Measurements from ENCODE around the gene AGAP1. TPM values are rescaled to one million over a fixed set of nuclear protein-coding genes. Genes with fewer than 3 reads are reported as not detected.

Gene AGAP1
- total RNA-seq, 1 donor from 2014 or later: 6.5 TPM

DNA sequence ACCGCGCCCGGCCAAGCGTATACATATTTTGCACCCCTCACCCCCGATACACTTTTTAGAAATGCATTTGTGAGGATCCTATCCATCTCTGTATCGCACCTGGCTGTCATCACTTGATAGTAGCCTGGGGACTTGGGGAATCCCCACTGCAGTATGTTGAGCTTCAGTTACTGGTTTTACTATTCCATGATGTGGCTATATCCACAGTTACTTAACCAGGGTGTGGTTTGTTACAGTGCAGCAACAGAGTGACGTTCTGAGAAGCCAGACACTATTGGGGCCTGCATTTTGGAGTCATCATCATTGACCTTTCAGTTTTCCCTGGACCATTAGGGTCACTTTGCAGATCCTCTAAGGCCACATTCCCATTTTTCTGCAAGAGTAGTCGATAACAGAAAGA lies 212.7 kb downstream of the AGAP1 start:
- no peak for DNase-seq (ENCODE audit: low read depth, low spot score)

GRCh38 chr2:235707411-235708096 lies 213.7 kb downstream of the AGAP1 start:
- DNase-seq (ENCODE audit: low read depth, low spot score): no peak

- DNase-seq (ENCODE audit: low read depth, low spot score): no peak
These were observed 215.4 kb downstream of the AGAP1 start for GRCh38 chr2:235709124-235709813.

DNA sequence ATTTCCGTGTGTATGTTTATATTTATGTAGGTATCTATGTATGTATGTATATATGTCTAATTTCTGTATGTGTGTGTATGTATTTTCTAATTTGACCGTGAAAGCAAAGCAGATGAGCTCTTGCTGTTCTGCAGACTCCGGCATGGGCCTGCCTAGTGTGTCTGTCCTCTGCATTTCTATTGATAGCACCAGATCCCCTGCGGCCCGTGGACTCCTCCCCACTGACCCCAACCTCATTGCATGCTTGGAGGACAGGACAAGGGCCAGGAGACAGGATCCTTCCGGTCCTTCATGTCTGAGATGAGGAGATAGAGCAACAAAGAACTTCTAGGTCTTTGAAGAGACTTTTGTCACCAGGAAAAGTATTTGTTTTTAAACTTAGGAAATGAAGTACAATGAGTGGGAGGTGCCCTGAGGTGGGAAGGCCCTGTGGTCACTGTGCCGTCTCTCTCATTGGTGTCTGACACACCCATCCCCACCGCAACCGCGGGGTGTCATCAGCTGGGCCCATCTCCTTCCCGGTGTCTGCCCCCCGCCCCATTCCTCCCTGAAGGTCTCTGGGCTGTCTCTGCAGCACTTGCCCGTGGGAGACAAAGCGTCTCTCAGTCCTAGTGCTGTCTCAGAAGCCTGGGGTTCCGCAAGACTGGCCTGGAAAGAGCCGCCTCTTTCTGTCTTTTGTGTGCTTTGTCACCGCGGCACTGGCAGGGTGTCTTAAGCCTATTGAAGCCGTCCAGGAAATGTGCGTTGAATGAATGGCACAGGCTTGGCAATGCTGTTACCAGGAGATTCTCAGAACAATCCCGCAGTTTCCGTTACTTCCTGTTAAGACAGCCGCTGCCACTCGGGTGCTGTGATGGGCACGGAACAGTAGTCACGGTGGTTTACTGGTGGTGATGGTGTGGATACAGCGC lies 216.4 kb downstream of the AGAP1 start:
- no peak for DNase-seq (ENCODE audit: low read depth, low spot score)

DNA sequence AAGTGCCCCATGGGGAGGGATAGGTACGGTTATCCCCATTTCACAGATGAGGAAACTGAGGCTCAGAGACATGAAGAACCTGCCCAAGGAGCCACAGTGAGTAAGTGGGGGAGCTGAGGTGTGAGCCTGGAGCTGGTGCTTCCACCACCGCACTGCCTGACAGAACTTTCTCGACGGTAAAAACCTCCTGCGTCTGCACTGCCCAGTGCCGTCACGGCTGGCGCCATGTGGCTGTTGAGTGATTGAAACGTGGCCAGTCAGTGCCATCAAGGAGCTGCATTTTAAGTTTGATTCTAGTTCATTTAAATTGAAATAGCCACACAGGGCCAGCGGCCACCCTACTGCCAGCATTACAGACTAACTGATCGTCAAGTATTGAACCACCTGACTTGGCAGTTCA lies 217.1 kb downstream of the AGAP1 start:
- no peak for DNase-seq (ENCODE audit: low read depth, low spot score)

- DNase-seq (ENCODE audit: low read depth, low spot score): no peak
These were observed 217.7 kb downstream of the AGAP1 start for GRCh38 chr2:235711527-235711926.

DNA sequence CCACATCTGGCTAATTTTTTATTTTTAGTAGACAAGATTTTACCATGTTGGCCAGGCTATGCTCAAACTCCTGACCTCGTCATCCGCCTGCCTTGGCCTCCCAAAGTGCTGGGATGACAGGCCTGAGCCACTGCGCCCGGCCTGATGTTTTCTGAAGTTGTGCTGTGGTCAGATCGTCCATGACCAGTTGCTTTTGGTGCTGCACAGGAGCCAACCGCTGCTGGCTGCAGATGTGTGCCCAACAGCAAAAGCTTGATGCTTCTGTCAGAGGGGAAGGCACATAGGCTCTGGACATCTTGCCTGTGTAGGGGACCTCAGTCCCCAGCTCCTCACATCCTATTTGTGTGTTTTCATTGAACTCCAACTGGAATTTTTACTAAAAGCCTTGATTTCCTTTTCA lies 218.3 kb downstream of the AGAP1 start:
- no peak for DNase-seq (ENCODE audit: low read depth, low spot score)

DNA sequence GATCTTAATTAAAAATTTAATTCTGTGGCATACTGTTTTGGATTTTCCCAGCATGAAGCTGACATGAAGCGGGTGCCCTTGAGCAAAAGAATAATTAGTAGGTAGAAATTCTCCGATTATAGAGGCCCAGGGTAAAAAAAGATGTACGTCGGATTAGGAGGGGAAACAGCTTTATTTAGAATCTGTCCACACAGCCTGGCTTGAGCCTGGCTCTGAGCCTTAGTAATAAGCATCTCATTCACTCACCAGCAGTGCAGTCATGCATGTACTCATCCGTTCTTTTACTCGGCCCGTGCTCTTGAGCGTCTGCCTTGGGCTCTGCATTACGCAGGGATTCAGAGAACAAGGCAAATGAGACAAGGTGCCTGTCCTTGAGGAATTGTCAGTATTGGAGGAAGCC lies 219.3 kb downstream of the AGAP1 start:
- no peak for DNase-seq (ENCODE audit: low read depth, low spot score)

DNA sequence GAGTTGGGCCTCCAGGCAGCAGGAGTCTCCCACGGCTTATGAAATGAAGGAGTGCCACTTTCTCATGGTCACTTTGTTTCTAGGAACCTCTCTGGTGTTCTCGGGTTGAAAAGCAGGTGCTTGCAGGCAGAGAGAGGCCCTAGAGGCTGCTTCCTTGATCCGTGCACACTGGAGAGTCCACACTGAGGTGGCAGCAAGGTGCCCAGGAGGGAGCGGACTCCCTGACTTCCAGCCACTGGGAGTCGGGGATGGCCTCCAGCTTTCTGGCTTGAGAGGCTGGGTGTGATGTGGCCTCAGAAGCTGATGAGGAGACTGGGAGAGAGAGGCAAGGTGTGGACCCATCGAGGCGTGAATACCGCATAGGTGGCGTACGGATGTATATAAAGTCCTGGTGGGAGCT lies 221.8 kb downstream of the AGAP1 start:
- DNase-seq (ENCODE audit: low read depth, low spot score): no peak

DNA sequence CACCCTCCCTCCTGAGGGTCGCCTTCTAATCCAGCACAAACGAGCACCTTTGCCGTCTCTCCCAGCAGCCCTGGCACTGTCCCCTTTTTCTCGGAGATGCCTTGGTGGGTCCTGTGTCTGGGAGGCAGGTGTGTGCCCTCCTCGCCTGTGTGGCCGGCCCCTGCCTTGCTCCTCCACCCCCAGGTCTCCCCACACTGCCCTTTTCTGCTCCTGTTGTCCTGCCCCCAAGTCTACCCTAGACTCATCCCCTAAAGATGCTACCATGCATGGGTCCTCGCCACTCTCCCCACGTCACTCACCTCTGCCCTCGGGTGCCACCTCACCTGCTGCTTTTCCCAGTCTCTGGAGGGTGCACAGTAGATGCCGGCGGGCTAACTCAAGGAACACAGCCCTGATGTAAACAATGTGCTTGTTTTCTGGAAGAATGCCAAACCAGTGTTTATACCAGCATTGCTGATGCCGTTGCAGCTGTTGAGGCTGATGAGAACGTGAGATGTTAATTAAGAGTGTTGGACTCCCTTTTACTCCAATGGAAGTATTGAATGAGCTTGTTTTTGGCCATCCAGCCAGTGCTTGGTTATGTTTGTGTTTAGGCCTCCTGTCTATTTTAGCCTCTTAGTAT lies 223.1 kb downstream of the AGAP1 start:
- DNase-seq (ENCODE audit: low read depth, low spot score): no peak

DNA sequence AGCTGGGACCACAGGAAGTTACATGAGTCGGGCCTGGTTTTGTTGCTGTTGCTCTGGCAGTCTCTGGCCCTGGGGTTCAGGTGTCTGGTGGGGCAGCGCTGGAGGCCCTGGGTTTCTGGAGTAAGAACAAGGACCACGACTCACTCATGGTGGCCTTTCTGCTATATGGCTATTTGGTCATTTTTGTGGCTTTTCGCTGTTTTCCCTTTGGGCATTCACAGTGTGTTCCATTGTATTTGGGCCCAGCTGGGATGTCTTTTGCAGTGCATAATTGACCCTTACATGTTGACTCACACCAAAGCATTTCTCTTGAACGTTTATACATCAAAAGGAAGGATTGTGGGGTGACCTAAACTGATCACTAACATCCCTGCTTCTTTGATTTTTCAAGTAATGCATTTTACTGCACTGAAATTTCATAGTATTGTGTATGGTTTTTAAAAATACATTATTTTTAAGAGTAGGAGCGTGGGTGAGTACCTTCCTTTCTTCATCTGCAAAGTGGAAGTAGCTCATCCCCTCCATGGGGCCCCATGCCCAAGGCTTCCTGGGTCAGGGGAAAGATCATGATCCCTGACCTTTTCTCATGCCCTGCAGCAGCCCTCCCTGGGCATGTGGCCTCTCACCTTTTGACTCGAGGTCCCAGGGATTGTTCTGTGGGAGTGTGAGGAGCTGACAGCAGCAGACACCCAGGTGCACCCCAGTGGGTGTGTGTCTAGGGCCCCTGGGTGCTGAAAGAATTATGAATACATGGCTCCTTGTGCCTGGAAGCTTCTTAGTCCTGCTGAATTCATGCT lies 225.5 kb downstream of the AGAP1 start:
- DNase-seq (ENCODE audit: low read depth, low spot score): no peak

DNA sequence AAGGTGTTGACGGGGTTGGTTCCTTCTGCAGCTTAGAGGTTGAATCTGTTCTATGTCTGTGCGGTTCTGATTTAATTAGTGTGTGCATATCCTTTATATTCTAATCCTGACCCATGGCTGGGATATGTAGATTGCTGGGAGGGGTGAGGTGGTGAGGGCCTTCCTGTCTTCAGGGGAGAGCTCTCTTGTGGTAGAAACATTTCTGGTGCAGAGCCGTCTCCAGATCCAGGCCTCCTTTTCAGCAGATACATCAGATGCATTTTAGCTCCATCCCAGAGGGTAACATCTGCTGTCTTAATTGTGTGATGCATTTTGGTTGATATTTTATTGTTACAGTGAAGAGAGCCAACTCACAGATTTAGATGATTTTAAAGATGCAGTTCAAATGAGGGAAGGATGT lies 227.8 kb downstream of the AGAP1 start:
- no peak for DNase-seq (ENCODE audit: low read depth, low spot score)

- no peak for DNase-seq (ENCODE audit: low read depth, low spot score)
These were observed 229.0 kb downstream of the AGAP1 start for GRCh38 chr2:235722869-235723268.

DNA sequence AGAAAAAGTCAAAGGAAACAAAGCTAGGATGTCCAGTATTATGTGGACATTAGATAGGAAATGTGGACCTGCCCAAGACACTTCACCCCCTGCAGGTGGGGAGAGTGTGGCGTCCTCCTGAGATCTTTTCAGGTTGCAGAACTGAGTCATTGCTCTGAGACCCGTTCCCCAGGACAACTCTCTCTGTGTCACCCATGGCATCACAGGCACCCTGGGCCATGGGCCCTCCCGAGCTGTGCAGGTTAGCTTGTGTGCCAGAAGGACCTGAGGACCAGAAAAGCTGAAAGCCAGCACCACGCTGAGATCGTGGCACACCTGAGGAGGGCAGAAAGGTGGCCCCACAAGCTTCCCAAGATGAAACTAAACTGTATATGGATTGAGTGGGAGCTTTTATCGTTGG lies 229.5 kb downstream of the AGAP1 start:
- DNase-seq (ENCODE audit: low read depth, low spot score): no peak

DNA sequence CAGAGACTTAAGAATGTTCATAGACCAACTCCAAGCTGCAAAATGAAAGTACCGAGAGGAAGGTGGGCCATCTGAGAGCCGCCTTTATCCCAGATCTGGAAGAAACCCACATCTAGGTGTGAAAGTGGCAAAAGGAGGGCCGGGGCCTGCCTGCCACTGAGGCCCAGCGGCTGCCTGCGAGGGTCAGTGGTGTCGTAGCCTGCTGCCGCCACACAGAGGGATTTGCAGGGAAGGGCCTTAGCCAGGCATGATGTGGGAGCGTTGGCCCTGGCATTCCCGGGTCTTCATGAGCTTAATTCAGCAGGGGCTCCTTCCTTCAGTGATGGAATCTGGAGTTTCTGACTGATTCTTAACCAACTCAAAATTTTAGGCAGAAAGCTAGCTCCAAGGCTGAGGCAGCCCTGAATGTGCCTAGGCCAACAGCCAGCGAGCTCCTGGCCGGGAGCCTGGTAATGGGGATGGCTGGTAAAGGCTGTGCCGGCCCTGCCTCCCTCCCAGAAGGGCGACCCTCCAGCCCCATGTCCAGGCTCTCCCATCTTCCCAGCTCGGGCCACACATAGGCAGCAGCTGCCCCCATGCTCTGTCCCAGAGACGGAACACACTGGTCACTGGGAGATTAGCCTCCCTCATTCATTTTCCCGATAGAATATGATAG lies 230.1 kb downstream of the AGAP1 start:
- no peak for DNase-seq (ENCODE audit: low read depth, low spot score)

- DNase-seq (ENCODE audit: low read depth, low spot score): no peak
These were observed 231.2 kb downstream of the AGAP1 start for GRCh38 chr2:235725016-235725489.

- DNase-seq (ENCODE audit: low read depth, low spot score): no peak
These were observed 232.0 kb downstream of the AGAP1 start for GRCh38 chr2:235725841-235726240.

- no peak for DNase-seq (ENCODE audit: low read depth, low spot score)
These were observed 232.7 kb downstream of the AGAP1 start for GRCh38 chr2:235726554-235726953.

- DNase-seq (ENCODE audit: low read depth, low spot score): no peak
These were observed 233.3 kb downstream of the AGAP1 start for GRCh38 chr2:235727174-235727573.
